MM.1S (cell line): ENCODE data around the gene EFNA4.

ENCODE experiments used
- DNase-seq: peaks from one replicate; pipeline ENCODE4 v3.0.0-alpha.2; 2015
- H2AFZ ChIP-seq: fragments of 300-600 bp; sonication (generic); 2 replicates; pipeline ENCODE4 v1.6.0; 2016; ENCODE audit warnings: antibody characterized with exemption, low read length
- H3F3A ChIP-seq: fragments of 300-600 bp; sonication (generic); 2 replicates; pipeline ENCODE4 v1.6.1; 2016; ENCODE audit warnings: mild to moderate bottlenecking, antibody characterized with exemption, low read length, moderate library complexity, mixed read lengths; ENCODE audit not compliant: insufficient read depth
- H3K27ac ChIP-seq: fragments of 300-600 bp; sonication (generic); 2 replicates; pipeline ENCODE4 v1.5.1; 2016; ENCODE audit warnings: mild to moderate bottlenecking, low read length
- H3K27me3 ChIP-seq: fragments of 300-600 bp; sonication (generic); replicated peaks from 2 replicates; pipeline ENCODE4 v1.6.0; 2016; ENCODE audit warnings: low read length; ENCODE audit not compliant: insufficient read depth
- H3K36me3 ChIP-seq: fragments of 300-600 bp; sonication (generic); replicated peaks from 2 replicates; pipeline ENCODE4 v1.6.1; 2016; ENCODE audit warnings: mild to moderate bottlenecking, low read length, mixed read lengths; ENCODE audit not compliant: insufficient read depth
- H3K4me1 ChIP-seq: fragments of 300-600 bp; sonication (generic); 2 replicates; pipeline ENCODE4 v1.6.1; 2016; ENCODE audit warnings: low read length, mixed read lengths
- H3K4me2 ChIP-seq: fragments of 300-600 bp; sonication (generic); 2 replicates; pipeline ENCODE4 v1.6.0; 2016; ENCODE audit warnings: low read depth, low read length
- H3K4me3 ChIP-seq: fragments of 300-600 bp; sonication (generic); 2 replicates; pipeline ENCODE4 v1.5.1; 2016; ENCODE audit warnings: low read length, mixed read lengths
- H3K79me2 ChIP-seq: fragments of 300-600 bp; sonication (generic); 2 replicates; pipeline ENCODE4 v1.6.1; 2016; ENCODE audit warnings: mixed run types, low read length, mixed read lengths
- H3K9ac ChIP-seq: fragments of 300-600 bp; sonication (generic); 2 replicates; pipeline ENCODE4 v1.6.1; 2016; ENCODE audit warnings: low read length, mixed read lengths
- H3K9me2 ChIP-seq: fragments of 300-600 bp; sonication (generic); replicated peaks from 2 replicates; pipeline ENCODE4 v1.6.1; 2016; ENCODE audit warnings: mild to moderate bottlenecking, low read length, mixed read lengths; ENCODE audit not compliant: insufficient read depth
- H3K9me3 ChIP-seq: fragments of 300-600 bp; sonication (generic); replicated peaks from 2 replicates; pipeline ENCODE4 v1.6.1; 2016; ENCODE audit warnings: mild to moderate bottlenecking, low read length, mixed read lengths; ENCODE audit not compliant: insufficient read depth
- H4K20me1 ChIP-seq: fragments of 300-600 bp; sonication (generic); 2 replicates; pipeline ENCODE4 v1.6.1; 2016; ENCODE audit warnings: mild to moderate bottlenecking, low read length, moderate library complexity, mixed read lengths; ENCODE audit not compliant: insufficient read depth
- EZH2 ChIP-seq: fragments of 300-600 bp; sonication (generic); optimal IDR thresholded peaks from 2 replicates; pipeline ENCODE3; 2017; ENCODE audit warnings: low read depth, mild to moderate bottlenecking, antibody characterized with exemption, low read length, mixed read lengths
- EZH2phosphoT487 ChIP-seq: fragments of 300-600 bp; sonication (generic); IDR thresholded peaks from 2 replicates; pipeline ENCODE4 v1.6.1; 2018; ENCODE audit warnings: antibody characterized with exemption, low read length
- TF ChIP-seq, protein P1 (sequence below): fragments of 300-600 bp; sonication (generic); IDR thresholded peaks from 2 replicates; pipeline ENCODE4 v1.5.1; 2016; ENCODE audit warnings: antibody characterized with exemption, low read length, mixed read lengths

Gene EFNA4

GRCh38 chr1:155110381-155110780 is 46.8 kb downstream of the EFNA4 start:
- H3K79me2 ChIP-seq, result no peaks in the 10 kb centered on the region
- no peak overlapping the region for H3K4me2 ChIP-seq
- no peaks in the 10 kb centered on the region for H4K20me1 ChIP-seq
- H3K27ac ChIP-seq, result no peak overlapping the region
- H2AFZ ChIP-seq, result no peak overlapping the region
- no peak overlapping the region for H3K9ac ChIP-seq
- H3K36me3 ChIP-seq, result no peaks in the 10 kb centered on the region
- TF ChIP-seq EZH2 (no peak), EZH2phosphoT487 (no peak)
- TF ChIP-seq, protein P1, sequence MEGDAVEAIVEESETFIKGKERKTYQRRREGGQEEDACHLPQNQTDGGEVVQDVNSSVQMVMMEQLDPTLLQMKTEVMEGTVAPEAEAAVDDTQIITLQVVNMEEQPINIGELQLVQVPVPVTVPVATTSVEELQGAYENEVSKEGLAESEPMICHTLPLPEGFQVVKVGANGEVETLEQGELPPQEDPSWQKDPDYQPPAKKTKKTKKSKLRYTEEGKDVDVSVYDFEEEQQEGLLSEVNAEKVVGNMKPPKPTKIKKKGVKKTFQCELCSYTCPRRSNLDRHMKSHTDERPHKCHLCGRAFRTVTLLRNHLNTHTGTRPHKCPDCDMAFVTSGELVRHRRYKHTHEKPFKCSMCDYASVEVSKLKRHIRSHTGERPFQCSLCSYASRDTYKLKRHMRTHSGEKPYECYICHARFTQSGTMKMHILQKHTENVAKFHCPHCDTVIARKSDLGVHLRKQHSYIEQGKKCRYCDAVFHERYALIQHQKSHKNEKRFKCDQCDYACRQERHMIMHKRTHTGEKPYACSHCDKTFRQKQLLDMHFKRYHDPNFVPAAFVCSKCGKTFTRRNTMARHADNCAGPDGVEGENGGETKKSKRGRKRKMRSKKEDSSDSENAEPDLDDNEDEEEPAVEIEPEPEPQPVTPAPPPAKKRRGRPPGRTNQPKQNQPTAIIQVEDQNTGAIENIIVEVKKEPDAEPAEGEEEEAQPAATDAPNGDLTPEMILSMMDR, result no peak
- no peak for DNase-seq
- H3K4me3 ChIP-seq, result no peak overlapping the region
- no peaks in the 10 kb centered on the region for H3F3A ChIP-seq
- no peaks in the 10 kb centered on the region for H3K9me2 ChIP-seq
- peaks cover 13% of the 10 kb centered on the region for H3K27me3 ChIP-seq
- H3K4me1 ChIP-seq, result no peaks in the 10 kb centered on the region
- H3K9me3 ChIP-seq, result no peaks in the 10 kb centered on the region

- Histone ChIP-seq H4K20me1 (no peaks in the 10 kb centered on the region), H3K27ac (no peak overlapping the region), H3F3A (no peaks in the 10 kb centered on the region), H3K9ac (no peak overlapping the region), H3K36me3 (no peaks in the 10 kb centered on the region), H3K79me2 (no peaks in the 10 kb centered on the region), H2AFZ (no peak overlapping the region), H3K4me1 (no peaks in the 10 kb centered on the region), H3K4me2 (no peak overlapping the region), H3K9me2 (no peaks in the 10 kb centered on the region), H3K4me3 (no peak overlapping the region), H3K27me3 (peaks cover 9% of the 10 kb centered on the region), H3K9me3 (no peaks in the 10 kb centered on the region)
- no peak for DNase-seq
- TF ChIP-seq, protein P1, result no peak
- TF ChIP-seq EZH2phosphoT487, result no peak
- no peak for TF ChIP-seq EZH2
These were observed 47.3 kb downstream of the EFNA4 start for GRCh38 chr1:155110826-155111225.

DNA sequence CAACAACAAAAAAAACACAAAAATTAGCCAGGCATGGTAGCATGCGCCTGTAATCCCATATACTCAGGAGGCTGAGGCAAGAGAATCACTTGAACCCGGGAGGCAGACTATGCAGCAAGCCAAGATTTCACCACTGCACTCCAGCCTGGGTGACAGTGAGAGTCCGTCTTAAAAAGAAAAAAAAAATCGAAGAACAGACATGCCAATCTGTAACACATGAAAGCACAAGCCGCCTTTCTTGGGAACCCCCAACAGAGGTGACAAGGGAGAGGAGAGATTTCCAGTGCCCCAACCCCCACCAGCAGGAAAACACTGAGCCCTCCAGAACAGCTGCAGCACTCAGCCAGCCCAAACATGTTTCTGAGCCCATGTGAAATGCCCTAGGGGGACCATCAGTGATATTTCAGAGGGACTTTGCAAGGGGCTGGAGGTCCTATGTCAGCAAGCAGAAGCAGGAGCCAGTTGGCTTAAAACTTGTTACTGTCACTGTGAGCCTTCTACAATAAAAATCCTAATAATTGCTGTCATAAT is 50.0 kb downstream of the EFNA4 start:
- Histone ChIP-seq H3K4me3 (no peak overlapping the region), H3K4me1 (peaks cover 11% of the 10 kb centered on the region), H3K9ac (no peak overlapping the region), H3K9me2 (no peaks in the 10 kb centered on the region), H3K9me3 (no peaks in the 10 kb centered on the region), H3K4me2 (no peak overlapping the region), H3K27ac (no peak overlapping the region), H4K20me1 (no peaks in the 10 kb centered on the region), H3K36me3 (no peaks in the 10 kb centered on the region), H3F3A (peaks cover 10% of the 10 kb centered on the region; the same call in 1 of the 2 replicates), H2AFZ (no peak overlapping the region), H3K27me3 (peaks cover 22% of the 10 kb centered on the region), H3K79me2 (no peaks in the 10 kb centered on the region)
- DNase-seq, result no peak
- TF ChIP-seq EZH2phosphoT487 (no peak), EZH2 (no peak)
- TF ChIP-seq, protein P1, result no peak
